Measurements from ENCODE around the gene CYTH1.

DNA sequence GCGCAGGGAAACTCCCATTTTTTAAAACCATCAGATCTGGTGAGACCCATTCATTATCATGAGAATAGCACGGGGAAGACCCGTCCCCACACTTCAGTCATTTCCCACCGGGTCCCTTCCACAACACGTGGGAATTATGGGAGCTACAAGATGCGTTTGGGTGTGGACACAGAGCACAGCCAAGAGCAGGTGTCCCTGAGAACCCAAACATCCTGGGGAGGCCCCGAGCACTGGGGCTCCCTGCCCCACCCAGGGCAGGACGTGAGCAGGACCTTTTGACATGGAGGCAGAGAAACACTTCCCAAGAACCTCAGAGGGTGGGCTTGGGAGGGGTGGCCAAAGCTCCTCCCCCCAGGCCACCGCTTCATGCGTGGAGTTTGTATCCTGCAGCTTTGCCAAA lies 115.0 kb downstream of the CYTH1 start:
- no peak for TF ChIP-seq EP300 (IDR thresholded peaks at IDR 0.05)
- TF ChIP-seq, protein P1, sequence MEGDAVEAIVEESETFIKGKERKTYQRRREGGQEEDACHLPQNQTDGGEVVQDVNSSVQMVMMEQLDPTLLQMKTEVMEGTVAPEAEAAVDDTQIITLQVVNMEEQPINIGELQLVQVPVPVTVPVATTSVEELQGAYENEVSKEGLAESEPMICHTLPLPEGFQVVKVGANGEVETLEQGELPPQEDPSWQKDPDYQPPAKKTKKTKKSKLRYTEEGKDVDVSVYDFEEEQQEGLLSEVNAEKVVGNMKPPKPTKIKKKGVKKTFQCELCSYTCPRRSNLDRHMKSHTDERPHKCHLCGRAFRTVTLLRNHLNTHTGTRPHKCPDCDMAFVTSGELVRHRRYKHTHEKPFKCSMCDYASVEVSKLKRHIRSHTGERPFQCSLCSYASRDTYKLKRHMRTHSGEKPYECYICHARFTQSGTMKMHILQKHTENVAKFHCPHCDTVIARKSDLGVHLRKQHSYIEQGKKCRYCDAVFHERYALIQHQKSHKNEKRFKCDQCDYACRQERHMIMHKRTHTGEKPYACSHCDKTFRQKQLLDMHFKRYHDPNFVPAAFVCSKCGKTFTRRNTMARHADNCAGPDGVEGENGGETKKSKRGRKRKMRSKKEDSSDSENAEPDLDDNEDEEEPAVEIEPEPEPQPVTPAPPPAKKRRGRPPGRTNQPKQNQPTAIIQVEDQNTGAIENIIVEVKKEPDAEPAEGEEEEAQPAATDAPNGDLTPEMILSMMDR (IDR thresholded peaks at IDR 0.05), result no peak
- TF ChIP-seq POLR2A (IDR thresholded peaks at IDR 0.05), result no peak

All from upper lobe of left lung (tissue), 4 donors.